H1 (cell line): ENCODE results near the gene SLC27A4. TPM values are rescaled to one million over a fixed set of nuclear protein-coding genes. Genes with fewer than 3 reads are reported as not detected.

Experiments
- BACH1 ChIP-seq: IDR thresholded peaks from 2 replicates; pipeline ENCODE4 v1.6.1; 2012; ENCODE audit warnings: low read length, improper control_type of control experiment
- CEBPB ChIP-seq: IDR thresholded peaks from 2 replicates; pipeline ENCODE4 v1.6.1; 2012; ENCODE audit warnings: low read depth, low read length
- EZH2 ChIP-seq: fragments of 200-600 bp; sonication (generic); IDR thresholded peaks from 2 replicates; pipeline ENCODE4 v1.7.1; 2012; ENCODE audit warnings: low read depth, mild to moderate bottlenecking, moderate library complexity, low read length, inconsistent platforms; ENCODE audit not compliant: severe bottlenecking
- KDM5A ChIP-seq: fragments of 200-600 bp; IDR thresholded peaks from 2 replicates; pipeline ENCODE4 v1.7.1; 2012; ENCODE audit warnings: mild to moderate bottlenecking, low read length, inconsistent platforms, mixed read lengths
- SP4 ChIP-seq: IDR thresholded peaks from 2 replicates; pipeline ENCODE4 v1.6.1; 2012; ENCODE audit warnings: low read length, inconsistent platforms
- TAF7 ChIP-seq: optimal IDR thresholded peaks from 2 replicates; pipeline ENCODE3; 2011; ENCODE audit warnings: low read depth, mild to moderate bottlenecking, inconsistent platforms, low read length, moderate library complexity, borderline replicate concordance
- TEAD4 ChIP-seq: IDR thresholded peaks from 2 replicates; pipeline ENCODE4 v1.6.1; 2012; ENCODE audit warnings: low read depth, low read length, inconsistent platforms, mixed read lengths
- polyA plus RNA-seq, 7 experiments: library from polyadenylated mRNA; depleted of rRNA in 3 of 7; stranded (reverse) in 5 of 7; unstranded in 2 of 7; fragments of >200 nt in 5 of 7; fragments of 200-250 nt in 2 of 7; gene quantifications; 1 replicate in 5 of 7; 2 replicates in 1 of 7; 4 replicates in 1 of 7; pipeline versions ENCODE4 v1.2.1 to v1.2.3, GENCODE V29; 2011 to 2013; ENCODE audit warnings: missing spikeins in 2 of 7, mixed read lengths in 2 of 7
- total RNA-seq: library from RNA; stranded (reverse); fragmentation: NEBNext Ultra II Directional; extraction: Animal tissue kit (Norgen Biotek cat#: 25700); gene quantifications from 2 replicates; pipeline ENCODE4 v1.2.1, GENCODE V29; 2021
- TF ChIP-seq, protein P1 (sequence below): fragments of 300-600 bp; sonication (generic); IDR thresholded peaks from 2 replicates; pipeline ENCODE4 v1.7.1; 2012; ENCODE audit warnings: low read length, moderate library complexity, mild to moderate bottlenecking, inconsistent platforms; ENCODE audit not compliant: insufficient replicate concordance

SLC27A4 gene
- total and polyA plus RNA-seq, 2 of the 8 experiments (the other 6 are each of a cell fraction or from before 2014, with no cell fraction given) = 14.9 to 20.5 TPM

DNA sequence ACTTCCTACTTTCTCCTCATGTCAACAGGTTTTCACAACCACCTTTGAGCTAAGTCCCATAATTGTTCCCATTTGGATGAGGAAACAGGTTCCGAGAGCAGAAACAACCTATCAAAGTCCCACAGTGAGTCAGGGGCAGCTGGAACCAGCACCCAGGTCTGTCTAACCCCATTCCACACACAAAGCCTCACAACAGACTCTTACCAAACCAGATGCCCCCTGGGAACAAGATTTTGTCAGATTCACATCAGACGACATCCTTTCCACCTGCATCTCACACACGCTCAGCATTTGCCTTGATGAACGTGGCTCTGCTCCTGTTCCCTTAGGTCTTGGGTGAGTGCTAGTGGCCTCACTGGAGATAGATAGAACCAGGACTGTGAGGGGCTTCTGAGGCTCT, 47.2 kb upstream of the SLC27A4 start (continued):
- TF ChIP-seq TAF7 = no peak
- TF ChIP-seq BACH1 = no peak
- no peak for TF ChIP-seq EZH2
- TF ChIP-seq, protein P1, sequence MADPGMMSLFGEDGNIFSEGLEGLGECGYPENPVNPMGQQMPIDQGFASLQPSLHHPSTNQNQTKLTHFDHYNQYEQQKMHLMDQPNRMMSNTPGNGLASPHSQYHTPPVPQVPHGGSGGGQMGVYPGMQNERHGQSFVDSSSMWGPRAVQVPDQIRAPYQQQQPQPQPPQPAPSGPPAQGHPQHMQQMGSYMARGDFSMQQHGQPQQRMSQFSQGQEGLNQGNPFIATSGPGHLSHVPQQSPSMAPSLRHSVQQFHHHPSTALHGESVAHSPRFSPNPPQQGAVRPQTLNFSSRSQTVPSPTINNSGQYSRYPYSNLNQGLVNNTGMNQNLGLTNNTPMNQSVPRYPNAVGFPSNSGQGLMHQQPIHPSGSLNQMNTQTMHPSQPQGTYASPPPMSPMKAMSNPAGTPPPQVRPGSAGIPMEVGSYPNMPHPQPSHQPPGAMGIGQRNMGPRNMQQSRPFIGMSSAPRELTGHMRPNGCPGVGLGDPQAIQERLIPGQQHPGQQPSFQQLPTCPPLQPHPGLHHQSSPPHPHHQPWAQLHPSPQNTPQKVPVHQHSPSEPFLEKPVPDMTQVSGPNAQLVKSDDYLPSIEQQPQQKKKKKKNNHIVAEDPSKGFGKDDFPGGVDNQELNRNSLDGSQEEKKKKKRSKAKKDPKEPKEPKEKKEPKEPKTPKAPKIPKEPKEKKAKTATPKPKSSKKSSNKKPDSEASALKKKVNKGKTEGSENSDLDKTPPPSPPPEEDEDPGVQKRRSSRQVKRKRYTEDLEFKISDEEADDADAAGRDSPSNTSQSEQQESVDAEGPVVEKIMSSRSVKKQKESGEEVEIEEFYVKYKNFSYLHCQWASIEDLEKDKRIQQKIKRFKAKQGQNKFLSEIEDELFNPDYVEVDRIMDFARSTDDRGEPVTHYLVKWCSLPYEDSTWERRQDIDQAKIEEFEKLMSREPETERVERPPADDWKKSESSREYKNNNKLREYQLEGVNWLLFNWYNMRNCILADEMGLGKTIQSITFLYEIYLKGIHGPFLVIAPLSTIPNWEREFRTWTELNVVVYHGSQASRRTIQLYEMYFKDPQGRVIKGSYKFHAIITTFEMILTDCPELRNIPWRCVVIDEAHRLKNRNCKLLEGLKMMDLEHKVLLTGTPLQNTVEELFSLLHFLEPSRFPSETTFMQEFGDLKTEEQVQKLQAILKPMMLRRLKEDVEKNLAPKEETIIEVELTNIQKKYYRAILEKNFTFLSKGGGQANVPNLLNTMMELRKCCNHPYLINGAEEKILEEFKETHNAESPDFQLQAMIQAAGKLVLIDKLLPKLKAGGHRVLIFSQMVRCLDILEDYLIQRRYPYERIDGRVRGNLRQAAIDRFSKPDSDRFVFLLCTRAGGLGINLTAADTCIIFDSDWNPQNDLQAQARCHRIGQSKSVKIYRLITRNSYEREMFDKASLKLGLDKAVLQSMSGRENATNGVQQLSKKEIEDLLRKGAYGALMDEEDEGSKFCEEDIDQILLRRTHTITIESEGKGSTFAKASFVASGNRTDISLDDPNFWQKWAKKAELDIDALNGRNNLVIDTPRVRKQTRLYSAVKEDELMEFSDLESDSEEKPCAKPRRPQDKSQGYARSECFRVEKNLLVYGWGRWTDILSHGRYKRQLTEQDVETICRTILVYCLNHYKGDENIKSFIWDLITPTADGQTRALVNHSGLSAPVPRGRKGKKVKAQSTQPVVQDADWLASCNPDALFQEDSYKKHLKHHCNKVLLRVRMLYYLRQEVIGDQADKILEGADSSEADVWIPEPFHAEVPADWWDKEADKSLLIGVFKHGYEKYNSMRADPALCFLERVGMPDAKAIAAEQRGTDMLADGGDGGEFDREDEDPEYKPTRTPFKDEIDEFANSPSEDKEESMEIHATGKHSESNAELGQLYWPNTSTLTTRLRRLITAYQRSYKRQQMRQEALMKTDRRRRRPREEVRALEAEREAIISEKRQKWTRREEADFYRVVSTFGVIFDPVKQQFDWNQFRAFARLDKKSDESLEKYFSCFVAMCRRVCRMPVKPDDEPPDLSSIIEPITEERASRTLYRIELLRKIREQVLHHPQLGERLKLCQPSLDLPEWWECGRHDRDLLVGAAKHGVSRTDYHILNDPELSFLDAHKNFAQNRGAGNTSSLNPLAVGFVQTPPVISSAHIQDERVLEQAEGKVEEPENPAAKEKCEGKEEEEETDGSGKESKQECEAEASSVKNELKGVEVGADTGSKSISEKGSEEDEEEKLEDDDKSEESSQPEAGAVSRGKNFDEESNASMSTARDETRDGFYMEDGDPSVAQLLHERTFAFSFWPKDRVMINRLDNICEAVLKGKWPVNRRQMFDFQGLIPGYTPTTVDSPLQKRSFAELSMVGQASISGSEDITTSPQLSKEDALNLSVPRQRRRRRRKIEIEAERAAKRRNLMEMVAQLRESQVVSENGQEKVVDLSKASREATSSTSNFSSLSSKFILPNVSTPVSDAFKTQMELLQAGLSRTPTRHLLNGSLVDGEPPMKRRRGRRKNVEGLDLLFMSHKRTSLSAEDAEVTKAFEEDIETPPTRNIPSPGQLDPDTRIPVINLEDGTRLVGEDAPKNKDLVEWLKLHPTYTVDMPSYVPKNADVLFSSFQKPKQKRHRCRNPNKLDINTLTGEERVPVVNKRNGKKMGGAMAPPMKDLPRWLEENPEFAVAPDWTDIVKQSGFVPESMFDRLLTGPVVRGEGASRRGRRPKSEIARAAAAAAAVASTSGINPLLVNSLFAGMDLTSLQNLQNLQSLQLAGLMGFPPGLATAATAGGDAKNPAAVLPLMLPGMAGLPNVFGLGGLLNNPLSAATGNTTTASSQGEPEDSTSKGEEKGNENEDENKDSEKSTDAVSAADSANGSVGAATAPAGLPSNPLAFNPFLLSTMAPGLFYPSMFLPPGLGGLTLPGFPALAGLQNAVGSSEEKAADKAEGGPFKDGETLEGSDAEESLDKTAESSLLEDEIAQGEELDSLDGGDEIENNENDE = no peak
- no peak for TF ChIP-seq SP4
- no peak for TF ChIP-seq CEBPB
- TF ChIP-seq TEAD4 = no peak
- no peak for TF ChIP-seq KDM5A
- TF ChIP-seq, all 59 proteins: peak for 0
